ENCODE results near the gene RBM23. TPM values are rescaled to one million over a fixed set of nuclear protein-coding genes. Genes with fewer than 3 reads are reported as not detected.

Gene RBM23
- total and polyA plus RNA-seq, 10 of the 15 experiments (the other 5 are each of a cell fraction or from before 2014, with no cell fraction given), result 54.0 to 72.6 (median 61.3) TPM

DNA sequence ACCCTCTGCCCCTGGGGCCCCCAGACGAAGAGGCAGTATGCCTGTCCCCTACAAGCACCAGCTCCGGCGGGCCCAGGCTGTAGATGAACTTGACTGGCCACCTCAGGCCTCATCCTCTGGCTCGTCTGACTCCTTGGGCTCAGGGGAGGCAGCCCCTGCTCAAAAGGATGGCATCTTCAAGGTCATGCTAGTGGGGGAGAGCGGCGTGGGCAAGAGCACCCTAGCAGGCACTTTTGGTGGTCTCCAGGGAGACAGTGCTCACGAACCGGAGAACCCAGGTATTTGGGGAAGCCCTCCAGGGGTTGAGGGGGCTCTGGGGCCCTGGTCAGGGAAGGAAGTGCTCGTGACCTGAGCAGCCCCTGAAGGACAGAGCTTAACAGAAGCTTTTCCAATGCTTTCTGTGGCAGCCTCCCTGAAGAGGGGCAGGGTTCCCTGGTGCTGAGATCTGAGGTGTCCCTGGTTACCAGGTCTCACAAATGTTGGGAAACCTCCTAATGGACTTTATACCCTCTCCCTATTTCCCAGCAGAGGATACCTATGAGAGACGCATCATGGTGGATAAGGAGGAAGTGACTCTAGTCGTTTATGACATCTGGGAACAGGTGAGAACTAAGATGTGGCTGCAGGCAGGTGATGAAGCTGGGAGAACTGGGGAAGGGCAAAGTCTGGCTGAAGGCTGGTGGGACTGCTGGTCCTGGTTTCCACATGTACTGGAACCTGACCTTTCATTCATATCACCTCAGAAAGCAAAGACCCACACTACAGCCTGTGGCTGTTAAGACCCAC, 34.0 kb downstream of the RBM23 start:
- intact Hi-C loops (cut with micrococcal nuclease; ENCODE audit: unreplicated experiment), result no loop called here
- Histone ChIP-seq H3K27me3 (replicated peaks in 1 of 2; ENCODE audit: control insufficient read depth in 2 of 2, insufficient read depth in 2 of 2, low read length in 1 of 2) (no peaks in the 10 kb centered on the region), H4K20me1 (ENCODE audit: control insufficient read depth, insufficient read depth) (no peaks in the 10 kb centered on the region), H3K4me2 (ENCODE audit: control insufficient read depth, insufficient read depth) (no peak overlapping the region), H3K4me3 (no peak overlapping the region), H3K9me3 (replicated peaks; ENCODE audit: control insufficient read depth, insufficient read depth, low read length) (no peaks in the 10 kb centered on the region), H3K79me2 (ENCODE audit: control insufficient read depth, insufficient read depth, low read length) (peaks cover 5% of the 10 kb centered on the region), H3K27ac (ENCODE audit: control insufficient read depth, insufficient read depth) (no peak overlapping the region), H2AFZ (ENCODE audit: control insufficient read depth, low read depth, low read length) (no peak overlapping the region), H3K9ac (ENCODE audit: control insufficient read depth, insufficient read depth, low read length) (no peak overlapping the region), H3K4me1 (ENCODE audit: control insufficient read depth, insufficient read depth, low read length) (peaks cover 28% of the 10 kb centered on the region), H3K36me3 (ENCODE audit: control insufficient read depth in 2 of 2, insufficient read depth in 2 of 2, low read length in 1 of 2) (no peaks in the 10 kb centered on the region)
- no peak for FAIRE-seq
- WGBS (ENCODE audit: insufficient coverage, insufficient replicate concordance, low lambda C conversion rate, missing lambda C conversion rate), result 76% methylated on average over 11 of the region's 11 CpGs
- no peak for DNase-seq (ENCODE audit: low read depth, low spot score)
- in situ Hi-C loops (cut with MboI), result no loop called here
- SMC1A ChIA-PET (ENCODE audit: uncharacterized antibody, unreplicated experiment), result interaction anchor here (0.9 to 9.5 kb wide), 7 partner anchors 13 to 62 kb away, joined by 3 to 110 read pairs (median 3); partner anchors contain the start of genes LRP10 and PRMT5
- no TSS peak for BruUV-seq (replicated peaks)
- no peak for ATAC-seq
- CTCF ChIA-PET, result interaction anchor here (0.7 to 10.8 kb wide), 11 partner anchors 11 to 88 kb away, joined by 3 to 174 read pairs (median 4); partner anchors contain the start of genes LRP10 and PRMT5
- RAD21 ChIA-PET (ENCODE audit: unreplicated experiment), result interaction anchor here (0.6 to 4.1 kb wide), 3 partner anchors 13 to 295 kb away, joined by 3 to 43 read pairs (median 16); partner anchors contain the start of gene LRP10
- POLR2A ChIA-PET, result interaction anchor here (1.3 to 6.0 kb wide), 4 partner anchors 13 to 33 kb away, joined by 4 to 51 read pairs (median 25); partner anchors contain the start of genes LRP10 and RBM23
- TF ChIP-seq EED (IDR thresholded peaks at IDR 0.05; ENCODE audit: low read depth), result no peak
- no peak for TF ChIP-seq GATAD2B (conservative IDR thresholded peaks at IDR 0.05; ENCODE audit: low read depth)
- no peak for TF ChIP-seq KDM1A (IDR thresholded peaks at IDR 0.05; ENCODE audit: borderline replicate concordance)
- no peak for TF ChIP-seq YBX1 (IDR thresholded peaks at IDR 0.05)
- no peak for TF ChIP-seq EGR1 (IDR thresholded peaks at IDR 0.05; ENCODE audit: borderline replicate concordance in 1 of 2, low read depth in 2 of 2, low read length in 2 of 2)
- TF ChIP-seq, protein P1, sequence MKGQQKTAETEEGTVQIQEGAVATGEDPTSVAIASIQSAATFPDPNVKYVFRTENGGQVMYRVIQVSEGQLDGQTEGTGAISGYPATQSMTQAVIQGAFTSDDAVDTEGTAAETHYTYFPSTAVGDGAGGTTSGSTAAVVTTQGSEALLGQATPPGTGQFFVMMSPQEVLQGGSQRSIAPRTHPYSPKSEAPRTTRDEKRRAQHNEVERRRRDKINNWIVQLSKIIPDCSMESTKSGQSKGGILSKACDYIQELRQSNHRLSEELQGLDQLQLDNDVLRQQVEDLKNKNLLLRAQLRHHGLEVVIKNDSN (IDR thresholded peaks at IDR 0.05; ENCODE audit: borderline replicate concordance, extremely low read length, insufficient read depth, low read depth, low read length), result no peak
- TF ChIP-seq TCF3 (IDR thresholded peaks at IDR 0.05; ENCODE audit: borderline replicate concordance, insufficient read depth, low read depth, low read length), result no peak
- TF ChIP-seq, protein P2, sequence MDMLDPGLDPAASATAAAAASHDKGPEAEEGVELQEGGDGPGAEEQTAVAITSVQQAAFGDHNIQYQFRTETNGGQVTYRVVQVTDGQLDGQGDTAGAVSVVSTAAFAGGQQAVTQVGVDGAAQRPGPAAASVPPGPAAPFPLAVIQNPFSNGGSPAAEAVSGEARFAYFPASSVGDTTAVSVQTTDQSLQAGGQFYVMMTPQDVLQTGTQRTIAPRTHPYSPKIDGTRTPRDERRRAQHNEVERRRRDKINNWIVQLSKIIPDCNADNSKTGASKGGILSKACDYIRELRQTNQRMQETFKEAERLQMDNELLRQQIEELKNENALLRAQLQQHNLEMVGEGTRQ (IDR thresholded peaks at IDR 0.05; ENCODE audit: borderline replicate concordance, low read depth, low read length), result no peak
- TF ChIP-seq, protein P3, sequence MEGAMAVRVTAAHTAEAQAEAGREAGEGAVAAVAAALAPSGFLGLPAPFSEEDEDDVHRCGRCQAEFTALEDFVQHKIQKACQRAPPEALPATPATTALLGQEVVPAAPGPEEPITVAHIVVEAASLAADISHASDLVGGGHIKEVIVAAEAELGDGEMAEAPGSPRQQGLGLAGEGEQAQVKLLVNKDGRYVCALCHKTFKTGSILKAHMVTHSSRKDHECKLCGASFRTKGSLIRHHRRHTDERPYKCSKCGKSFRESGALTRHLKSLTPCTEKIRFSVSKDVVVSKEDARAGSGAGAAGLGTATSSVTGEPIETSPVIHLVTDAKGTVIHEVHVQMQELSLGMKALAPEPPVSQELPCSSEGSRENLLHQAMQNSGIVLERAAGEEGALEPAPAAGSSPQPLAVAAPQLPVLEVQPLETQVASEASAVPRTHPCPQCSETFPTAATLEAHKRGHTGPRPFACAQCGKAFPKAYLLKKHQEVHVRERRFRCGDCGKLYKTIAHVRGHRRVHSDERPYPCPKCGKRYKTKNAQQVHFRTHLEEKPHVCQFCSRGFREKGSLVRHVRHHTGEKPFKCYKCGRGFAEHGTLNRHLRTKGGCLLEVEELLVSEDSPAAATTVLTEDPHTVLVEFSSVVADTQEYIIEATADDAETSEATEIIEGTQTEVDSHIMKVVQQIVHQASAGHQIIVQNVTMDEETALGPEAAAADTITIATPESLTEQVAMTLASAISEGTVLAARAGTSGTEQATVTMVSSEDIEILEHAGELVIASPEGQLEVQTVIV (IDR thresholded peaks at IDR 0.05; ENCODE audit: borderline replicate concordance, partially characterized antibody), result no peak
- TF ChIP-seq FOS (IDR thresholded peaks at IDR 0.05; ENCODE audit: borderline replicate concordance, extremely low read depth, insufficient read length), result no peak
- no peak for TF ChIP-seq GABPA (IDR thresholded peaks at IDR 0.05; ENCODE audit: low read depth)
- TF ChIP-seq TCF7 (IDR thresholded peaks at IDR 0.05; ENCODE audit: borderline replicate concordance), result no peak
- TF ChIP-seq SPI1 (IDR thresholded peaks at IDR 0.05; ENCODE audit: borderline replicate concordance, insufficient read depth, low read depth, low read length), result no peak
- TF ChIP-seq FOXK2 (IDR thresholded peaks at IDR 0.05), result no peak

Data from GM12878 (cell line).